Prostate gland (tissue), 2 donors: Measurements from ENCODE around the gene TMEM69. TPM values are rescaled to one million over a fixed set of nuclear protein-coding genes. Genes with fewer than 3 reads are reported as not detected.
"Not testable (repeated sequence)": the region's sequence is repeated elsewhere in the genome, so short reads cannot be mapped to it uniquely, and the experiment has no call there.

ENCODE experiments used
- DNase-seq: peaks from one replicate; pipeline ENCODE4 v3.0.0-alpha.2; 2019; ENCODE audit warnings: low spot score
- H3K27ac ChIP-seq, 2 donors: fragments of 200-600 bp; sonication (generic); 2 replicates each; pipeline ENCODE4 v1.5.1; 2017 to 2019
- H3K27me3 ChIP-seq: fragments of 200-600 bp; sonication (generic); replicated peaks from 2 replicates; pipeline ENCODE4 v1.5.1; 2019; ENCODE audit not compliant: insufficient read depth
- H3K36me3 ChIP-seq, 2 donors: fragments of 200-600 bp; sonication (generic); 1 replicate in 1 of 2; 2 replicates in 1 of 2; pipeline versions ENCODE4 v1.5.1 to v1.8.1; 2017 to 2019
- H3K4me1 ChIP-seq: fragments of 200-600 bp; sonication (generic); replicated peaks from 2 replicates; pipeline ENCODE4 v1.5.1; 2019
- H3K4me3 ChIP-seq, 2 donors: fragments of 200-600 bp; sonication (generic); 2 replicates each; pipeline ENCODE4 v1.5.1; 2017 to 2019
- H3K9me3 ChIP-seq: fragments of 200-600 bp; sonication (generic); 2 replicates; pipeline ENCODE4 v1.5.1; 2017
- CTCF ChIP-seq, 4 experiments: fragments of 200-600 bp in 2 of 4; fragments of 450-650 bp in 2 of 4; sonication (generic) in 2 of 4; IDR thresholded peaks; 1 replicate in 3 of 4; 2 replicates in 1 of 4; pipeline ENCODE4 v1.5.1; 2016 to 2019; ENCODE audit warnings: antibody characterized with exemption in 4 of 4, mild to moderate bottlenecking in 2 of 4, moderate library complexity in 2 of 4
- POLR2A ChIP-seq: fragments of 450-650 bp; IDR thresholded peaks from one replicate; pipeline ENCODE4 v1.6.1; 2016; ENCODE audit warnings: antibody characterized with exemption, mild to moderate bottlenecking
- POLR2AphosphoS5 ChIP-seq: sonication (generic); formaldehyde crosslinking; IDR thresholded peaks from one replicate; pipeline ENCODE4 v1.6.1; 2017; ENCODE audit warnings: antibody characterized with exemption
- WGBS: methylation state at CpG from one replicate; pipeline ENCODE4 v1.1.5; 2018; 5-methylcytosine and 5-hydroxymethylcytosine counted together
- intact Hi-C: fragments of 100-400 bp; cut with DNase I; formaldehyde crosslinking; loops from one replicate; pipeline ENCODE4 v1.14.2; 2022
- total RNA-seq, 2 donors: library from RNA; depleted of rRNA; stranded (reverse); fragments of >200 nt; gene quantifications; one replicate each; pipeline ENCODE4 v1.1.0, GENCODE V29; 2016

TMEM69 gene
- total RNA-seq, 2 donors from 2014 or later, result 29.6 to 32.9 TPM

GRCh38 chr1:45694823-45695222 is 6.8 kb downstream of the TMEM69 start:
- H3K4me3 ChIP-seq, result no peak overlapping the region
- no peaks in the 10 kb centered on the region for H3K4me1 ChIP-seq
- no peak overlapping the region for H3K27ac ChIP-seq
- H3K27me3 ChIP-seq, result no peaks in the 10 kb centered on the region
- WGBS, result 90% methylated on average over 7 of the region's 7 CpGs
- DNase-seq, result no peak
- intact Hi-C loops, result no loop called here
- H3K36me3 ChIP-seq, result peaks cover 0 to 6% of the 10 kb centered on the region in 2 donors
- no peaks in the 10 kb centered on the region for H3K9me3 ChIP-seq
- no peak for TF ChIP-seq POLR2AphosphoS5
- TF ChIP-seq CTCF (IDR thresholded peaks at IDR 0.05), result no peak
- TF ChIP-seq POLR2A, result no peak

GRCh38 chr1:45704637-45705036 is 16.7 kb downstream of the TMEM69 start:
- H3K36me3 ChIP-seq, result no peaks in the 10 kb centered on the region
- no peaks in the 10 kb centered on the region for H3K27me3 ChIP-seq
- no peak for DNase-seq
- intact Hi-C loops, result no loop called here
- H3K4me3 ChIP-seq, result no peak overlapping the region
- H3K27ac ChIP-seq, result no peak overlapping the region
- no peaks in the 10 kb centered on the region for H3K4me1 ChIP-seq
- WGBS, result 90% methylated on average over 1 of the region's 1 CpG
- TF ChIP-seq POLR2A, result no peak
- no peak for TF ChIP-seq CTCF (IDR thresholded peaks at IDR 0.05)
- TF ChIP-seq POLR2AphosphoS5, result no peak
- no peaks in the 10 kb centered on the region for H3K9me3 ChIP-seq

- H3K9me3 ChIP-seq, result no peaks in the 10 kb centered on the region
- no peaks in the 10 kb centered on the region for H3K36me3 ChIP-seq
- no peak overlapping the region for H3K4me3 ChIP-seq
- intact Hi-C loops, result no loop called here
- DNase-seq, result no peak
- no peaks in the 10 kb centered on the region for H3K4me1 ChIP-seq
- H3K27me3 ChIP-seq, result no peaks in the 10 kb centered on the region
- TF ChIP-seq POLR2A, result no peak
- TF ChIP-seq POLR2AphosphoS5, result no peak
- no peak for TF ChIP-seq CTCF (IDR thresholded peaks at IDR 0.05)
- no peak overlapping the region for H3K27ac ChIP-seq
- 75% methylated on average over 3 of the region's 3 CpGs for WGBS
Measured at GRCh38 chr1:45713711-45714110, 25.7 kb downstream of the TMEM69 start.

GRCh38 chr1:45716700-45717099 is 28.7 kb downstream of the TMEM69 start:
- Histone ChIP-seq H3K27ac (no peak overlapping the region), H3K9me3 (no peaks in the 10 kb centered on the region), H3K4me1 (no peaks in the 10 kb centered on the region), H3K27me3 (no peaks in the 10 kb centered on the region), H3K4me3 (no peak overlapping the region), H3K36me3 (no peaks in the 10 kb centered on the region)
- TF ChIP-seq CTCF (IDR thresholded peaks at IDR 0.05) (no peak), POLR2AphosphoS5 (no peak), POLR2A (no peak)
- no peak for DNase-seq
- WGBS, result 94% methylated on average over 3 of the region's 3 CpGs
- intact Hi-C loops, result no loop called here

GRCh38 chr1:45717386-45717785 is 29.4 kb downstream of the TMEM69 start:
- H3K9me3 ChIP-seq, H3K27ac ChIP-seq, H3K36me3 ChIP-seq, H3K4me1 ChIP-seq, H3K4me3 ChIP-seq, H3K27me3 ChIP-seq, intact Hi-C loops, DNase-seq: not testable (repeated sequence)
- WGBS, result 86% methylated on average over 8 of the region's 8 CpGs
